GM12892 (cell line): ENCODE data around the gene HDAC4.

Source experiments
- POLR2A ChIP-seq: IDR thresholded peaks from 2 replicates; pipeline ENCODE4 v1.6.1; 2011; ENCODE audit warnings: low read depth, low read length, control low read depth
- POLR2AphosphoS5 ChIP-seq: IDR thresholded peaks from 2 replicates; pipeline ENCODE4 v1.6.1; 2011; ENCODE audit warnings: low read depth, low read length, control low read depth
- TAF1 ChIP-seq: IDR thresholded peaks from 2 replicates; pipeline ENCODE4 v1.6.1; 2011; ENCODE audit warnings: low read depth, mild to moderate bottlenecking, control low read depth, low read length, borderline replicate concordance

DNA sequence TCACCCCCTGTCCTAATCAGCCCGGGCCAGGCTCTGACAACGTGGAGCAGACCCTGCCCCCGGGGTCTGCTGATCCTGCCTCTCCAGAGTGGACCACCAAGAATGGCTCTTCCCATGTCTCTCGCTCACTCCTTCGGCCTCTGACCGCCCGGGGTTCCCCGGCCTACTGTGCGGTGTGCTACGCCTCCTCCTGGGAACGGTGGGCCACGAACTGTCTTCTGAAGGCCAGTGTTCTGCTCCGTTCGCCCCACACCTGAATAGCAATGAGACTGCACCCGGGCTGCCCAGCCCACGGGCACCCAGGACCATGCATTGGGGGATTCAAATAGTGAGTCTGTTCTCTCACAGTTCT, 363.3 kb downstream of the HDAC4 start:
- TF ChIP-seq POLR2A (no peak), POLR2AphosphoS5 (no peak), TAF1 (no peak)
